CD4-positive, alpha-beta T cell (primary cell): Measurements from ENCODE around the gene EBPL. TPM values are rescaled to one million over a fixed set of nuclear protein-coding genes. Genes with fewer than 3 reads are reported as not detected.
"Not testable (repeated sequence)": the region's sequence is repeated elsewhere in the genome, so short reads cannot be mapped to it uniquely, and the experiment has no call there.

Experiments
- ATAC-seq: fragments of 200-7000 bp; cut with Tn5 transposase; one replicate; pipeline ENCODE4 v1.10.0; 2022; ENCODE audit warnings: mild to moderate bottlenecking; ENCODE audit not compliant: poor library complexity
- CTCF ChIA-PET: fragments of 350-600 bp; sonication (Branson Sonifier 250); formaldehyde crosslinking; loops from one replicate; lab custom pipeline; 2021; ENCODE audit warnings: antibody characterized with exemption, inconsistent platforms; lab: Charles Lee
- POLR2A ChIA-PET: fragments of 350-600 bp; sonication (Branson Sonifier 250); formaldehyde crosslinking; loops from one replicate; lab custom pipeline; 2021; ENCODE audit warnings: antibody characterized with exemption, inconsistent platforms; lab: Charles Lee
- DNase-seq, 14 experiments: peaks; one replicate each; pipeline ENCODE4 v3.0.0-alpha.2; 2013 to 2020; ENCODE audit warnings: mixed read lengths in 2 of 14
- H3K27ac ChIP-seq, 2 donors: one replicate each; pipeline versions ENCODE4 v1.5.1 to v1.7.0; 2013; ENCODE audit warnings: low read length in 2 of 2, low read depth in 1 of 2, mild to moderate bottlenecking in 1 of 2
- H3K27me3 ChIP-seq, 2 experiments: 1 replicate in 1 of 2; 2 replicates in 1 of 2; pipeline versions ENCODE4 v1.6.1 to v1.7.0; 2013; ENCODE audit warnings: low read length in 2 of 2, control low read depth in 1 of 2, mild to moderate bottlenecking in 1 of 2, moderate library complexity in 1 of 2; ENCODE audit not compliant: insufficient read depth in 2 of 2, control insufficient read depth in 1 of 2
- H3K36me3 ChIP-seq: one replicate; pipeline ENCODE4 v1.6.1; 2013; ENCODE audit warnings: low read length, control low read depth; ENCODE audit not compliant: insufficient read depth
- H3K4me1 ChIP-seq: one replicate; pipeline ENCODE4 v1.6.1; 2013; ENCODE audit warnings: low read length, control low read depth; ENCODE audit not compliant: insufficient read depth
- H3K4me3 ChIP-seq: one replicate; pipeline ENCODE4 v1.5.1; 2013; ENCODE audit warnings: mild to moderate bottlenecking, low read length, moderate library complexity
- H3K9me3 ChIP-seq, 2 experiments: 1 replicate in 1 of 2; 2 replicates in 1 of 2; pipeline versions ENCODE4 v1.6.1 to v1.7.0; 2013; ENCODE audit warnings: low read length in 2 of 2, mild to moderate bottlenecking in 2 of 2, control low read depth in 1 of 2, moderate library complexity in 1 of 2; ENCODE audit not compliant: control insufficient read depth in 1 of 2, insufficient read depth in 1 of 2
- H3K27ac Mint-ChIP-seq: one replicate; pipeline ENCODE4 v1.8.0; 2020; ENCODE audit warnings: mixed read lengths
- H3K27me3 Mint-ChIP-seq: one replicate; pipeline ENCODE4 v1.8.0; 2021; ENCODE audit warnings: mixed read lengths
- H3K36me3 Mint-ChIP-seq: one replicate; pipeline ENCODE4 v1.8.0; 2021; ENCODE audit warnings: low read depth, mixed read lengths
- H3K4me1 Mint-ChIP-seq: one replicate; pipeline ENCODE4 v1.8.0; 2021; ENCODE audit warnings: low read depth, mixed read lengths
- H3K4me3 Mint-ChIP-seq: one replicate; pipeline ENCODE4 v1.8.0; 2020; ENCODE audit warnings: mild to moderate bottlenecking, mixed read lengths
- H3K9me3 Mint-ChIP-seq: one replicate; pipeline ENCODE4 v1.8.0; 2020; ENCODE audit warnings: mixed read lengths
- intact Hi-C, 2 experiments: fragments of 100-400 bp; cut with DNase I in 1 of 2; cut with micrococcal nuclease in 1 of 2; formaldehyde crosslinking; loops; one replicate each; pipeline versions ENCODE4 v1.15.1 to v1.9.0; 2023 to 2025; cut with DNase I, micrococcal nuclease
- total RNA-seq, 174 experiments: library from RNA in 2 of 174; stranded (reverse) in 2 of 174; gene quantifications; one replicate each; pipeline ENCODE4 v1.2.3 and lab custom pipeline; 2021 to 2026
- TF ChIP-seq, protein P1 (sequence below): fragments of 200-600 bp; IDR thresholded peaks from one replicate; pipeline ENCODE4 v1.8.0; 2022; ENCODE audit warnings: antibody characterized with exemption, mild to moderate bottlenecking

The EBPL gene
- total RNA-seq, 2 experiments from 2014 or later: 22.3 to 23.2 TPM

DNA sequence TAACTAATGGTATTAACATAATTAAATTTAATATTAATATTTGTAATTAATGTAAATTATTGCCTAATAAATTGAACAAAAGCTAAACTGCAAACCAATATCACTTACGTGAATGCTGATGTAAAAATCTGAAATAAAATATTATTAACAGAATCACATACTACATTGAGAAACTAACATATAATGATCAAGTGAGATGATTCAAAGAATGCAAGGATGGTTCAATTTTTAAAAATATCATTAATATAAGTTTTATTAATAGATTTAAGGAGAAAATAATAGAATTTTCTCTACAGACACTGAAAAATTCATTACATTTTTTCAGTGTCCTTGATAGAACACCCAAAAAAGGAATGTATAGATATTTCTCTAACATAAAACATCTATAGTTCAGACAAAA, 23.5 kb upstream of the EBPL start:
- Histone ChIP-seq H3K9me3 (peaks cover 4 to 5% of the 10 kb centered on the region in 2 experiments), H3K27me3 (no peaks in the 10 kb centered on the region), H3K4me1 (no peaks in the 10 kb centered on the region), H3K36me3 (peaks cover 28% of the 10 kb centered on the region), H3K4me3 (no peak overlapping the region), H3K27ac (no peak overlapping the region)
- Mint-ChIP-seq H3K36me3 (peaks cover 90% of the 10 kb centered on the region), H3K4me3 (no peak overlapping the region), H3K4me1 (no peaks in the 10 kb centered on the region), H3K9me3 (peaks cover 11% of the 10 kb centered on the region), H3K27ac (no peak overlapping the region), H3K27me3 (no peaks in the 10 kb centered on the region)
- TF ChIP-seq, protein P1, sequence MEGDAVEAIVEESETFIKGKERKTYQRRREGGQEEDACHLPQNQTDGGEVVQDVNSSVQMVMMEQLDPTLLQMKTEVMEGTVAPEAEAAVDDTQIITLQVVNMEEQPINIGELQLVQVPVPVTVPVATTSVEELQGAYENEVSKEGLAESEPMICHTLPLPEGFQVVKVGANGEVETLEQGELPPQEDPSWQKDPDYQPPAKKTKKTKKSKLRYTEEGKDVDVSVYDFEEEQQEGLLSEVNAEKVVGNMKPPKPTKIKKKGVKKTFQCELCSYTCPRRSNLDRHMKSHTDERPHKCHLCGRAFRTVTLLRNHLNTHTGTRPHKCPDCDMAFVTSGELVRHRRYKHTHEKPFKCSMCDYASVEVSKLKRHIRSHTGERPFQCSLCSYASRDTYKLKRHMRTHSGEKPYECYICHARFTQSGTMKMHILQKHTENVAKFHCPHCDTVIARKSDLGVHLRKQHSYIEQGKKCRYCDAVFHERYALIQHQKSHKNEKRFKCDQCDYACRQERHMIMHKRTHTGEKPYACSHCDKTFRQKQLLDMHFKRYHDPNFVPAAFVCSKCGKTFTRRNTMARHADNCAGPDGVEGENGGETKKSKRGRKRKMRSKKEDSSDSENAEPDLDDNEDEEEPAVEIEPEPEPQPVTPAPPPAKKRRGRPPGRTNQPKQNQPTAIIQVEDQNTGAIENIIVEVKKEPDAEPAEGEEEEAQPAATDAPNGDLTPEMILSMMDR: no peak
- DNase-seq: no peak
- intact Hi-C loops: no loop called here
- ATAC-seq: no peak
- CTCF ChIA-PET: no interaction called here
- POLR2A ChIA-PET: no interaction called here

DNA sequence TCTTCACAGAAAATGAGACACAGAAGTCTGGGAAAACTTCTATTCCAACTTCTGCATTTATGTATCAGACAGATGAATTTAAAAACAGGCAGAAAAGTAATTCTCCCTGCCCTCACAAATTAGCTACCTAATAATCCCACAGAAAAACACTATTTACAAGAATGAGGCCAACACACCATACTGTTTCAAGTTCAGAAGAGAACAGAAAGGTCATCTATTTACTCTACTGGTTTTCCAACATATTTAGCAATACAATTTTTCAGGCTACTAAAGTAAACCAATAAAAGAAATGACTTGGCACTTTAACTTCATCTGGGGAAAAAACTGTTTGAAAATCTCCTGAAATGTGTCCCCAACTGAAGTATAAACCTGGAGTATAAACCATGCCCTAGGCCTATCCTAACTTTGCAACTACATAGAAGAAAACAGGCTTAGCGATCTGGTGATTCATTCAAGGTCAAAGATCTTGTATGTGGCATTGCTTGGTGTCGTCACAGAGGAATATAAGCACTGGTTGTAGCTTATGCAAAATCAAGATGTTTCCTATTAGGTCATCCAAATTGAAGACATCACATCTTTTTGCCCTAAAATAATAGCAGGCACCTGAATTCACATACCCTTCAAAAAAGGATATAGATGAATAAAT, 20.1 kb upstream of the EBPL start:
- Histone ChIP-seq H3K27me3 (no peaks in the 10 kb centered on the region), H3K4me3 (no peak overlapping the region), H3K27ac (no peak overlapping the region), H3K36me3 (peaks cover 26% of the 10 kb centered on the region), H3K9me3 (peaks cover 2 to 5% of the 10 kb centered on the region in 2 experiments), H3K4me1 (no peaks in the 10 kb centered on the region)
- no peaks in the 10 kb centered on the region for H3K27me3 Mint-ChIP-seq
- ChIA-PET POLR2A (interaction anchor here (1.0 kb wide), 1 partner anchor 81 kb away, joined by 3 read pairs; the partner anchor contains the start of gene KPNA3), CTCF (no interaction called here)
- DNase-seq (no peak), ATAC-seq (no peak)
- intact Hi-C loops: no loop called here
- H3K4me1 Mint-ChIP-seq: no peaks in the 10 kb centered on the region
- H3K27ac Mint-ChIP-seq: no peak overlapping the region
- peaks cover 81% of the 10 kb centered on the region for H3K36me3 Mint-ChIP-seq
- no peak overlapping the region for H3K4me3 Mint-ChIP-seq
- peaks cover 2% of the 10 kb centered on the region for H3K9me3 Mint-ChIP-seq
- TF ChIP-seq, protein P1: no peak

DNA sequence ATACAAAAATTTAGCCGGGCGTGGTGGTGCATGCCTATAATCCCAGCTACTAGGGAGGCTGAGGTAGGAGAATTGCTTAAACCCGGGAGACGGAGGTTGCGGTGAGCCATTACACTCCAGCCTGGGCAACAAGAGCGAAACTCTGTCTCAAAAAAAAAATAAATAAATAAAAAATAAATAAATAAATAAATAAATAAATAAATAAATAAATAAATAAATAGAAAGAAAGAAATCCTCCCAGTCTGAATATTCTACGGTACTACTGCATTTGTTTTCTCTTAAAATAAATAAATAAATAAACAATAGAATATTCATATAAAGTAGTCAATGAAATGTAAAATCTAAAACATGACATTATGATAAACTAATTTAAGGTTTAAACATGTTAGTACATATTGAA, 13.0 kb upstream of the EBPL start:
- H3K4me1 Mint-ChIP-seq, POLR2A ChIA-PET, H3K9me3 Mint-ChIP-seq, H3K27me3 Mint-ChIP-seq, H3K27ac ChIP-seq, H3K4me3 Mint-ChIP-seq, intact Hi-C loops, DNase-seq, H3K9me3 ChIP-seq, H3K27ac Mint-ChIP-seq, H3K27me3 ChIP-seq, H3K4me1 ChIP-seq, ATAC-seq, H3K4me3 ChIP-seq, CTCF ChIA-PET: not testable (repeated sequence)
- peaks cover 58% of the 10 kb centered on the region for H3K36me3 Mint-ChIP-seq
- H3K36me3 ChIP-seq: peaks cover 38% of the 10 kb centered on the region

DNA sequence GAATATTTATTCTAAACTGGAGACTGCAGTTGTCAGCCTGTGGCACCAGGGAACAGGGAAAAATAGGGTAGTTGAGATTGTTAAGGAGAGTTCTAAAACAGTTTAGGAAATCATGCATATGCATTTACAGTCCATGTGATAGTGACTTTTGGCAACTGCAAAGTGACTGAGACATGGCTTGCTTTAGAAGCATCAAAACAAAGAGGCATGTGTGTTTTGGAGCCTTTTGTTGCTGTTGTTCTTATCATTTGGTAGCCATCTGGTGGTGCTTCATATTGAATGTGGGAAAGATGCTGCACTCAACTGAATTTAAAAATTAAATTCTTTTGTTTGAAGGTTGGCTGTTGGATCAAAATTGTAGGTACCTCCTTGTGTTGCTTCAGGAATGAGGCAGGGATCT, 10.2 kb upstream of the EBPL start:
- intact Hi-C loops: no loop called here
- Histone ChIP-seq H3K27ac (no peak overlapping the region), H3K9me3 (no peaks in the 10 kb centered on the region), H3K27me3 (no peaks in the 10 kb centered on the region), H3K4me1 (no peaks in the 10 kb centered on the region), H3K4me3 (no peak overlapping the region), H3K36me3 (peaks cover 27% of the 10 kb centered on the region)
- ChIA-PET POLR2A (no interaction called here), CTCF (no interaction called here)
- DNase-seq: no peak
- Mint-ChIP-seq H3K27me3 (no peaks in the 10 kb centered on the region), H3K27ac (no peak overlapping the region), H3K4me1 (no peaks in the 10 kb centered on the region), H3K36me3 (peaks cover 38% of the 10 kb centered on the region), H3K9me3 (no peaks in the 10 kb centered on the region), H3K4me3 (no peak overlapping the region)
- ATAC-seq: no peak
- TF ChIP-seq, protein P1: no peak
